GM11168 (cell line): ENCODE data around the gene SHOC2.

ENCODE experiments used
- in situ Hi-C: fragments of 300-500 bp; cut with MboI; formaldehyde crosslinking; loops from one replicate; pipeline ENCODE4 v1.12.0; 2022; ENCODE audit warnings: low sequenced_read_pairs; ENCODE audit not compliant: unreplicated experiment

The SHOC2 gene

GRCh38 chr10:110919349-110919931, at the start of gene SHOC2:
SHOC2 (plus strand) TSS chr10:110919604; CDS start chr10:110964359, 44,755 bp downstream.
- in situ Hi-C loops, result no loop called here

- in situ Hi-C loops, result loop anchor here (5.0 kb wide), 1 partner anchor 64 kb away; no protein-coding TSS in a partner anchor
These were observed 48.5 kb upstream of the SHOC2 start for GRCh38 chr10:110870823-110871297.

GRCh38 chr10:110871298-110872084, 47.9 kb upstream of the SHOC2 start, which contains the start of gene PDCD4:
PDCD4 (plus strand) TSS chr10:110871928; CDS start chr10:110876028, 4,100 bp downstream.
- in situ Hi-C loops, result loop anchor here (5.0 kb wide), 1 partner anchor 64 kb away; no protein-coding TSS in a partner anchor

- in situ Hi-C loops, result loop anchor here (5.0 kb wide), 1 partner anchor 65 kb away; no protein-coding TSS in a partner anchor
These were observed 47.0 kb upstream of the SHOC2 start for GRCh38 chr10:110872145-110872983.

- in situ Hi-C loops, result loop anchor here (5.0 kb wide), 1 partner anchor 66 kb away; no protein-coding TSS in a partner anchor
These were observed 46.1 kb upstream of the SHOC2 start for GRCh38 chr10:110872984-110873923.

GRCh38 chr10:110873951-110874350, 45.5 kb upstream of the SHOC2 start:
- in situ Hi-C loops, result loop anchor here (5.0 kb wide), 1 partner anchor 67 kb away; no protein-coding TSS in a partner anchor

GRCh38 chr10:110876000-110876399, 43.4 kb upstream of the SHOC2 start:
- in situ Hi-C loops, result loop anchor here (25.0 kb wide), 1 partner anchor 264 kb away; no protein-coding TSS in a partner anchor

GRCh38 chr10:110876788-110877187, 42.6 kb upstream of the SHOC2 start:
- in situ Hi-C loops, result loop anchor here (25.0 kb wide), 1 partner anchor 264 kb away; no protein-coding TSS in a partner anchor

GRCh38 chr10:110880012-110880411, 39.4 kb upstream of the SHOC2 start:
- in situ Hi-C loops, result loop anchor here (25.0 kb wide), 1 partner anchor 268 kb away; no protein-coding TSS in a partner anchor

GRCh38 chr10:110881247-110881646, 38.2 kb upstream of the SHOC2 start:
- in situ Hi-C loops, result loop anchor here (25.0 kb wide), 1 partner anchor 269 kb away; no protein-coding TSS in a partner anchor

GRCh38 chr10:110881905-110882304, 37.5 kb upstream of the SHOC2 start:
- in situ Hi-C loops, result loop anchor here (25.0 kb wide), 1 partner anchor 270 kb away; no protein-coding TSS in a partner anchor

- in situ Hi-C loops, result loop anchor here (25.0 kb wide), 1 partner anchor 272 kb away; no protein-coding TSS in a partner anchor
These were observed 35.5 kb upstream of the SHOC2 start for GRCh38 chr10:110883924-110884323.

- in situ Hi-C loops, result loop anchor here (25.0 kb wide), 1 partner anchor 274 kb away; no protein-coding TSS in a partner anchor
These were observed 33.3 kb upstream of the SHOC2 start for GRCh38 chr10:110885932-110886674.

GRCh38 chr10:110887560-110887959, 31.8 kb upstream of the SHOC2 start:
- in situ Hi-C loops, result loop anchor here (25.0 kb wide), 1 partner anchor 275 kb away; no protein-coding TSS in a partner anchor

- in situ Hi-C loops, result loop anchor here (25.0 kb wide), 1 partner anchor 280 kb away; no protein-coding TSS in a partner anchor
These were observed 26.7 kb upstream of the SHOC2 start for GRCh38 chr10:110892602-110893288.

- in situ Hi-C loops, result loop anchor here (25.0 kb wide), 1 partner anchor 281 kb away; no protein-coding TSS in a partner anchor
These were observed 25.7 kb upstream of the SHOC2 start for GRCh38 chr10:110893559-110894179.

- in situ Hi-C loops, result loop anchor here (25.0 kb wide), 1 partner anchor 285 kb away; no protein-coding TSS in a partner anchor
These were observed 22.2 kb upstream of the SHOC2 start for GRCh38 chr10:110897184-110897583.
